GM23338 (cell line): Measurements from ENCODE around the gene EIF5A2. TPM values are rescaled to one million over a fixed set of nuclear protein-coding genes. Genes with fewer than 3 reads are reported as not detected.

Source experiments
- ATAC-seq: fragments of 200-7000 bp; cut with Tn5 transposase; 3 replicates; pipeline ENCODE4 v1.9.1; 2020
- DNase-seq: peaks from one replicate; pipeline ENCODE4 v3.0.0-alpha.2; 2015; ENCODE audit warnings: low spot score
- H2AFZ ChIP-seq: fragments of 200-600 bp; sonication (generic); 2 replicates; pipeline ENCODE4 v1.8.0; 2016; ENCODE audit warnings: antibody characterized with exemption, mild to moderate bottlenecking, moderate library complexity
- H3F3A ChIP-seq: fragments of 200-600 bp; sonication (generic); replicated peaks from 2 replicates; pipeline ENCODE4 v1.8.0; 2017; ENCODE audit warnings: antibody characterized with exemption, mixed run types, low read depth
- H3K27ac ChIP-seq: fragments of 200-600 bp; sonication (generic); 2 replicates; pipeline ENCODE4 v1.6.1; 2016; ENCODE audit warnings: low read depth
- H3K27me3 ChIP-seq: fragments of 200-600 bp; sonication (generic); 2 replicates; pipeline ENCODE4 v1.8.0; 2016; ENCODE audit warnings: mild to moderate bottlenecking, mixed run types, moderate library complexity; ENCODE audit not compliant: insufficient read depth
- H3K36me3 ChIP-seq: fragments of 200-600 bp; sonication (generic); 2 replicates; pipeline ENCODE4 v1.8.0; 2016; ENCODE audit warnings: mild to moderate bottlenecking; ENCODE audit not compliant: insufficient read depth
- H3K4me1 ChIP-seq: fragments of 200-600 bp; sonication (generic); 2 replicates; pipeline ENCODE4 v1.8.0; 2016; ENCODE audit warnings: mild to moderate bottlenecking, moderate library complexity; ENCODE audit not compliant: insufficient read depth
- H3K4me2 ChIP-seq: fragments of 200-600 bp; sonication (generic); 2 replicates; pipeline ENCODE4 v1.7.1; 2017; ENCODE audit warnings: mixed run types
- H3K4me3 ChIP-seq: fragments of 200-600 bp; sonication (generic); 2 replicates; pipeline ENCODE4 v1.6.1; 2016; ENCODE audit warnings: mixed run types
- H3K79me2 ChIP-seq: fragments of 200-600 bp; sonication (generic); replicated peaks from 2 replicates; pipeline ENCODE4 v1.8.0; 2017; ENCODE audit warnings: mild to moderate bottlenecking; ENCODE audit not compliant: insufficient read depth
- H3K9me2 ChIP-seq: fragments of 200-600 bp; sonication (generic); 2 replicates; pipeline ENCODE4 v1.8.0; 2017; ENCODE audit not compliant: insufficient read depth
- H4K20me1 ChIP-seq: fragments of 200-600 bp; sonication (generic); replicated peaks from 2 replicates; pipeline ENCODE4 v1.8.0; 2017; ENCODE audit warnings: mild to moderate bottlenecking; ENCODE audit not compliant: insufficient read depth
- H3K27ac Mint-ChIP-seq: 2 replicates; pipeline ENCODE4 v1.8.0; 2020; ENCODE audit warnings: inconsistent platforms, mild to moderate bottlenecking, moderate library complexity, mixed read lengths
- H3K27me3 Mint-ChIP-seq: 3 replicates; pipeline ENCODE4 v1.8.0; 2022; ENCODE audit warnings: low read depth, mild to moderate bottlenecking, moderate library complexity, mixed read lengths, inconsistent platforms; ENCODE audit not compliant: insufficient read depth, poor library complexity
- H3K36me3 Mint-ChIP-seq: 3 replicates; pipeline ENCODE4 v1.8.0; 2021; ENCODE audit warnings: low read depth, mild to moderate bottlenecking, inconsistent platforms, moderate library complexity, mixed read lengths
- H3K4me1 Mint-ChIP-seq: 3 replicates; pipeline ENCODE4 v1.8.0; 2020; ENCODE audit warnings: mild to moderate bottlenecking, inconsistent platforms, mixed read lengths
- H3K4me3 Mint-ChIP-seq: 3 replicates; pipeline ENCODE4 v1.8.0; 2021; ENCODE audit warnings: moderate library complexity, mild to moderate bottlenecking, inconsistent platforms, mixed read lengths
- H3K9me3 Mint-ChIP-seq: 3 replicates; pipeline ENCODE4 v1.8.0; 2020; ENCODE audit warnings: moderate library complexity, mild to moderate bottlenecking, inconsistent platforms, mixed read lengths
- POLR2AphosphoS5 ChIP-seq: IDR thresholded peaks from 2 replicates; pipeline ENCODE4 v1.6.1; 2016; ENCODE audit warnings: antibody characterized with exemption, low read depth
- STAT1 ChIP-seq: IDR thresholded peaks from one replicate; pipeline ENCODE4 v1.6.1; 2016; ENCODE audit warnings: antibody characterized with exemption; ENCODE audit not compliant: unreplicated experiment
- ZNF114 ChIP-seq: fragments of 250-450 bp; sonication (Bioruptor Pico); IDR thresholded peaks from 2 replicates; pipeline ENCODE4 v1.5.0; 2020; ENCODE audit warnings: mild to moderate bottlenecking, moderate library complexity
- polyA plus RNA-seq: library from polyadenylated mRNA; unstranded; fragments of >200 nt; fragmentation: Nextera tagmentation; extraction: Ambion mirVana; gene quantifications from 2 replicates; pipeline ENCODE4 v1.2.1, GENCODE V29; 2016
- total RNA-seq: library from RNA; depleted of rRNA; stranded (reverse); fragments of >200 nt; shearing (Covaris generic); gene quantifications from 2 replicates; pipeline ENCODE4 v1.2.3, GENCODE V29; 2014
- TF ChIP-seq, protein P1 (sequence below): IDR thresholded peaks from 2 replicates; pipeline ENCODE4 v1.6.1; 2016; ENCODE audit warnings: antibody characterized with exemption
- TF ChIP-seq, protein P2 (sequence below), 2 experiments: fragments of 200-600 bp in 1 of 2; sonication (generic) in 1 of 2; conservative IDR thresholded peaks; 2 replicates each; pipeline versions ENCODE4 v1.5.1 to v1.6.1; 2016 to 2017; ENCODE audit warnings: antibody characterized with exemption in 2 of 2, low read depth in 2 of 2, mild to moderate bottlenecking in 2 of 2, moderate library complexity in 1 of 2

The EIF5A2 gene
- total and polyA plus RNA-seq, 2 experiments from 2014 or later, result 5.9 to 11.7 TPM

DNA sequence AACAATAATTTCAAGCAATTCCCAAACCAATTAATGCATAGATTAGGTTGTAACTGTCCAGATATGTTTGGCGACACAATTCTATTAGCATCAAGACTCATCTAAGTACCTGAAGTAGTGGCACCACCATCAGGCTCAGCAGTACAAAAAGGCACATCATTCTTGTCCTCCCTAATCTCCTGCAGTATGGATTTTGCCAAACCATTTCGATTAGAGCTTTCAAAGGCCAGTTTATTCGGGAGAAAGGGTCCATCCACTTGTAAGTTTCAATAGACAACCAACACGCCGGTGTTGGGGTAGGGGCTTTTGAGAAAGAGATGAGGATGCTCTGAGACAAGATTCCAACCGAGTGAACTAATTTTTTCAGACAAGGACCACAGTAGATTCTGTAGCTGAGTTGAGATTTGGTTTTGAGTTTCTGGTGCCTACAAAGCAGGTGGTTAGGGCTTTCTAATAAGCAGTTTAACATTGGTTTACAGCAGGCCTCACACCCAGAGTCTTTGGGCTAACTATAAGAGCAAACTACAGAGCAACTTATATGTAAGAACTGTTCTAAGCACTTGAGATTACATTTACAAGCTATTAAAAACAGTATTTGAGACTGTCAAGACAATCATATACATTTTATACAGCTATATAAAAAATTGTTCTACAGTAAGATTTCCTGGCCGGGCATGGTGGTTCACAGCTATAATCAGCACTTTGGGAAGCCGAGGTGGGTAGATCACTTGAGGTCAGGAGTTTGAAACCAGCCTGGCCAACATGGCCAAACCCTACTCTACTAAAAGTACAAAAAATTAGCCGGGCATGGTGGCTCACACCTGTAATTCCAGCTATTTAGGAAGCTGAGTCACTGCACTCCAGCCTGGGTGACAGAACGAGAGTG is 43.0 kb downstream of the EIF5A2 start:
- H3K4me3 Mint-ChIP-seq, result no peak overlapping the region
- Histone ChIP-seq H3K9me2 (no peaks in the 10 kb centered on the region), H3K27me3 (no peaks in the 10 kb centered on the region), H3K27ac (peak overlapping the region; percentile 84), H3K79me2 (peaks cover 26% of the 10 kb centered on the region), H3K4me1 (peaks cover 18% of the 10 kb centered on the region), H3K36me3 (peaks cover 31% of the 10 kb centered on the region), H3K4me2 (no peak overlapping the region), H4K20me1 (peaks cover 18% of the 10 kb centered on the region), H3F3A (peaks cover 52% of the 10 kb centered on the region), H2AFZ (no peak overlapping the region), H3K4me3 (no peak overlapping the region)
- peaks cover 21% of the 10 kb centered on the region for H3K27me3 Mint-ChIP-seq
- no peak for DNase-seq
- peaks cover 13% of the 10 kb centered on the region for H3K4me1 Mint-ChIP-seq
- peaks cover 6% of the 10 kb centered on the region; the same call in 2 of the 3 replicates for H3K9me3 Mint-ChIP-seq
- peak; percentile 61 for TF ChIP-seq POLR2AphosphoS5
- TF ChIP-seq, protein P1, sequence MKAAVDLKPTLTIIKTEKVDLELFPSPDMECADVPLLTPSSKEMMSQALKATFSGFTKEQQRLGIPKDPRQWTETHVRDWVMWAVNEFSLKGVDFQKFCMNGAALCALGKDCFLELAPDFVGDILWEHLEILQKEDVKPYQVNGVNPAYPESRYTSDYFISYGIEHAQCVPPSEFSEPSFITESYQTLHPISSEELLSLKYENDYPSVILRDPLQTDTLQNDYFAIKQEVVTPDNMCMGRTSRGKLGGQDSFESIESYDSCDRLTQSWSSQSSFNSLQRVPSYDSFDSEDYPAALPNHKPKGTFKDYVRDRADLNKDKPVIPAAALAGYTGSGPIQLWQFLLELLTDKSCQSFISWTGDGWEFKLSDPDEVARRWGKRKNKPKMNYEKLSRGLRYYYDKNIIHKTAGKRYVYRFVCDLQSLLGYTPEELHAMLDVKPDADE, result no peak
- ATAC-seq, result no peak
- no peak overlapping the region for H3K27ac Mint-ChIP-seq
- H3K36me3 Mint-ChIP-seq, result peaks cover 61% of the 10 kb centered on the region

DNA sequence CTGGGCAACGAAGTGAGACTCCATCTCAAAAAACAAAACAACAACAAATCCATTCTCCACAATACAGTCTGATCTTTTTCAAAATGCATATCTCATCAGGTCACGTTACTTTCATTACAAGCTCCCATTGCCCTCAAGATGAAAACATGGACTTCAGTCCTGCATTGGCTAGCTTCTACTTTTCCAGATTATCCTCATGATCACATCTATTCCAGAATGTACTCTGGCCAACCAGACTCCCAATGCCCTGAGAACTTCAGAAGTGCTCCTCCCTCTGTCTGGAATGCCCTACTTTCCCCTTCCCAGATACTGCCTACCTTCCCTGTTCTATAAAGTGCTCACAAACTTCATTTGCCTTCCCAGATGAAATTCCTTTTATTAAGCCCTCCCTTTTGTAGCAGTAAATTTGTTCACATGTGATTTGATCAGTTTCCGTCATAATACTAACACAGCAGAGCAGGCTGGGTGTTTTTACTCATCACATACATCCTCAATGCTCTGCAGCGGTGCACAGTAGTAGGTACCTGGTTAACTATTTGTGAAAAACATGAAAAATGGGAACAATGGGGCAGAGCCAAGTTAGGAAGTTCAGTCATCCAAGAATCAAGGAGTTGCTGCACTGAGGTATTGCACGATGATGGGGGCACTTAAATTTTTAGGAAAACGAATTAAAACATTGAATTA is 43.8 kb downstream of the EIF5A2 start:
- peaks cover 18% of the 10 kb centered on the region for H3K4me1 ChIP-seq
- no peak overlapping the region for H2AFZ ChIP-seq
- peak; percentile 46 for ATAC-seq
- Mint-ChIP-seq H3K36me3 (peaks cover 57% of the 10 kb centered on the region), H3K27me3 (peaks cover 16% of the 10 kb centered on the region), H3K4me3 (no peak overlapping the region; the same call in 2 of the 3 replicates), H3K4me1 (peaks cover 11% of the 10 kb centered on the region), H3K9me3 (peaks cover 4% of the 10 kb centered on the region; the same call in 1 of the 3 replicates), H3K27ac (no peak overlapping the region)
- H3K79me2 ChIP-seq, result peaks cover 24% of the 10 kb centered on the region
- H4K20me1 ChIP-seq, result peaks cover 18% of the 10 kb centered on the region
- H3K9me2 ChIP-seq, result no peaks in the 10 kb centered on the region
- no peak overlapping the region for H3K4me3 ChIP-seq
- TF ChIP-seq, protein P1, result no peak
- TF ChIP-seq POLR2AphosphoS5 (peak; percentile 62), STAT1 (no peak), ZNF114 (CRISPR knock-in tag) (no peak)
- TF ChIP-seq, protein P2, sequence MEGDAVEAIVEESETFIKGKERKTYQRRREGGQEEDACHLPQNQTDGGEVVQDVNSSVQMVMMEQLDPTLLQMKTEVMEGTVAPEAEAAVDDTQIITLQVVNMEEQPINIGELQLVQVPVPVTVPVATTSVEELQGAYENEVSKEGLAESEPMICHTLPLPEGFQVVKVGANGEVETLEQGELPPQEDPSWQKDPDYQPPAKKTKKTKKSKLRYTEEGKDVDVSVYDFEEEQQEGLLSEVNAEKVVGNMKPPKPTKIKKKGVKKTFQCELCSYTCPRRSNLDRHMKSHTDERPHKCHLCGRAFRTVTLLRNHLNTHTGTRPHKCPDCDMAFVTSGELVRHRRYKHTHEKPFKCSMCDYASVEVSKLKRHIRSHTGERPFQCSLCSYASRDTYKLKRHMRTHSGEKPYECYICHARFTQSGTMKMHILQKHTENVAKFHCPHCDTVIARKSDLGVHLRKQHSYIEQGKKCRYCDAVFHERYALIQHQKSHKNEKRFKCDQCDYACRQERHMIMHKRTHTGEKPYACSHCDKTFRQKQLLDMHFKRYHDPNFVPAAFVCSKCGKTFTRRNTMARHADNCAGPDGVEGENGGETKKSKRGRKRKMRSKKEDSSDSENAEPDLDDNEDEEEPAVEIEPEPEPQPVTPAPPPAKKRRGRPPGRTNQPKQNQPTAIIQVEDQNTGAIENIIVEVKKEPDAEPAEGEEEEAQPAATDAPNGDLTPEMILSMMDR (conservative IDR thresholded peaks at IDR 0.05; ENCODE audit: low read depth in 2 of 2), result 0 out of 4 replicates have a peak, but pooled peaks of 1 of the 2 experiments have one; percentile 13
- H3K4me2 ChIP-seq, result no peak overlapping the region
- peak overlapping the region; percentile 84 for H3K27ac ChIP-seq
- H3K27me3 ChIP-seq, result no peaks in the 10 kb centered on the region
- peak; percentile 18 for DNase-seq
- H3K36me3 ChIP-seq, result peaks cover 31% of the 10 kb centered on the region
- peaks cover 50% of the 10 kb centered on the region for H3F3A ChIP-seq
